ENCODE data around the gene CYP2A6. TPM values are rescaled to one million over a fixed set of nuclear protein-coding genes. Genes with fewer than 3 reads are reported as not detected.
"Not testable (repeated sequence)": the region's sequence is repeated elsewhere in the genome, so short reads cannot be mapped to it uniquely, and the experiment has no call there.

CYP2A6 gene
- total and polyA plus RNA-seq, 2 donors: 1.5 TPM; not detected in 1

- WGBS: 87% methylated on average over 7 of the region's 7 CpGs
- Histone ChIP-seq H3K4me1 (ENCODE audit: insufficient read depth) (no peaks in the 10 kb centered on the region), H3K27ac (ENCODE audit: low read depth) (no peak overlapping the region), H3K36me3 (ENCODE audit: insufficient read depth) (no peaks in the 10 kb centered on the region), H3K4me3 (ENCODE audit: low read depth, low read length) (no peak overlapping the region)
- DNase-seq (ENCODE audit: extremely low spot score): no peak
These were observed 17.5 kb upstream of the CYP2A6 start for GRCh38 chr19:40867701-40868100.

- H3K4me1 ChIP-seq (ENCODE audit: insufficient read depth); H3K4me3 ChIP-seq (ENCODE audit: low read depth, low read length); H3K36me3 ChIP-seq (ENCODE audit: insufficient read depth); H3K27ac ChIP-seq (ENCODE audit: low read depth); DNase-seq (ENCODE audit: extremely low spot score): not testable (repeated sequence)
- WGBS: 40% methylated on average over 9 of the region's 9 CpGs
These were observed 14.7 kb upstream of the CYP2A6 start for GRCh38 chr19:40864739-40865496.

GRCh38 chr19:40862785-40863184, 12.5 kb upstream of the CYP2A6 start:
- H3K4me3 ChIP-seq (ENCODE audit: low read depth, low read length): no peak overlapping the region
- H3K36me3 ChIP-seq (ENCODE audit: insufficient read depth): no peaks in the 10 kb centered on the region
- H3K4me1 ChIP-seq (ENCODE audit: insufficient read depth): no peaks in the 10 kb centered on the region
- DNase-seq (ENCODE audit: extremely low spot score): no peak
- WGBS: 66% methylated on average over 4 of the region's 4 CpGs
- no peak overlapping the region for H3K27ac ChIP-seq (ENCODE audit: low read depth)

GRCh38 chr19:40862333-40862732, 12.1 kb upstream of the CYP2A6 start:
- Histone ChIP-seq H3K27ac (ENCODE audit: low read depth) (no peak overlapping the region), H3K4me1 (ENCODE audit: insufficient read depth) (no peaks in the 10 kb centered on the region)
- WGBS: 96% methylated on average over 3 of the region's 3 CpGs

GRCh38 chr19:40858109-40858508, 7.9 kb upstream of the CYP2A6 start:
- Histone ChIP-seq H3K36me3 (ENCODE audit: insufficient read depth) (no peaks in the 10 kb centered on the region), H3K4me1 (ENCODE audit: insufficient read depth) (no peaks in the 10 kb centered on the region), H3K27ac (ENCODE audit: low read depth) (no peak overlapping the region), H3K4me3 (ENCODE audit: low read depth, low read length) (no peak overlapping the region)
- 86% methylated on average over 5 of the region's 5 CpGs for WGBS
- no peak for DNase-seq (ENCODE audit: extremely low spot score)

More at GRCh38 chr19:40862333-40862732, 12.1 kb upstream of the CYP2A6 start:
- Histone ChIP-seq H3K4me3 (ENCODE audit: low read depth, low read length) (no peak overlapping the region), H3K36me3 (ENCODE audit: insufficient read depth) (no peaks in the 10 kb centered on the region)
- no peak for DNase-seq (ENCODE audit: extremely low spot score)

GRCh38 chr19:40852467-40853152, 2.4 kb upstream of the CYP2A6 start:
- H3K36me3 ChIP-seq (ENCODE audit: insufficient read depth); DNase-seq (ENCODE audit: extremely low spot score); H3K4me3 ChIP-seq (ENCODE audit: low read depth, low read length); H3K4me1 ChIP-seq (ENCODE audit: insufficient read depth); H3K27ac ChIP-seq (ENCODE audit: low read depth): not testable (repeated sequence)
- 65% methylated on average over 2 of the region's 3 CpGs for WGBS

GRCh38 chr19:40846722-40847121, 3.5 kb downstream of the CYP2A6 start:
- not testable (repeated sequence) for H3K36me3 ChIP-seq (ENCODE audit: insufficient read depth); H3K27ac ChIP-seq (ENCODE audit: low read depth); H3K4me1 ChIP-seq (ENCODE audit: insufficient read depth); DNase-seq (ENCODE audit: extremely low spot score); H3K4me3 ChIP-seq (ENCODE audit: low read depth, low read length)
- WGBS: 86% methylated on average over 8 of the region's 8 CpGs

GRCh38 chr19:40843653-40844052, 6.6 kb downstream of the CYP2A6 start:
- WGBS: 10% methylated on average over 16 of the region's 19 CpGs
- not testable (repeated sequence) for H3K36me3 ChIP-seq (ENCODE audit: insufficient read depth); DNase-seq (ENCODE audit: extremely low spot score); H3K4me1 ChIP-seq (ENCODE audit: insufficient read depth); H3K4me3 ChIP-seq (ENCODE audit: low read depth, low read length); H3K27ac ChIP-seq (ENCODE audit: low read depth)

GRCh38 chr19:40842997-40843652, 7.1 kb downstream of the CYP2A6 start:
- H3K36me3 ChIP-seq (ENCODE audit: insufficient read depth); H3K4me3 ChIP-seq (ENCODE audit: low read depth, low read length); DNase-seq (ENCODE audit: extremely low spot score); H3K4me1 ChIP-seq (ENCODE audit: insufficient read depth); H3K27ac ChIP-seq (ENCODE audit: low read depth): not testable (repeated sequence)
- 53% methylated on average over 9 of the region's 12 CpGs for WGBS

GRCh38 chr19:40842012-40842411, 8.2 kb downstream of the CYP2A6 start:
- not testable (repeated sequence) for H3K36me3 ChIP-seq (ENCODE audit: insufficient read depth); H3K27ac ChIP-seq (ENCODE audit: low read depth); H3K4me1 ChIP-seq (ENCODE audit: insufficient read depth); DNase-seq (ENCODE audit: extremely low spot score); H3K4me3 ChIP-seq (ENCODE audit: low read depth, low read length)
- 92% methylated on average over 3 of the region's 3 CpGs for WGBS

- H3K4me1 ChIP-seq (ENCODE audit: insufficient read depth); H3K27ac ChIP-seq (ENCODE audit: low read depth); H3K36me3 ChIP-seq (ENCODE audit: insufficient read depth); H3K4me3 ChIP-seq (ENCODE audit: low read depth, low read length); DNase-seq (ENCODE audit: extremely low spot score): not testable (repeated sequence)
- 76% methylated on average over 1 of the region's 1 CpG for WGBS
These were observed 11.8 kb downstream of the CYP2A6 start for GRCh38 chr19:40838477-40838876.

GRCh38 chr19:40836754-40837429, 13.4 kb downstream of the CYP2A6 start:
- Histone ChIP-seq H3K27ac (ENCODE audit: low read depth) (no peak overlapping the region), H3K36me3 (ENCODE audit: insufficient read depth) (no peaks in the 10 kb centered on the region), H3K4me3 (ENCODE audit: low read depth, low read length) (no peak overlapping the region), H3K4me1 (ENCODE audit: insufficient read depth) (no peaks in the 10 kb centered on the region)
- DNase-seq (ENCODE audit: extremely low spot score): no peak
- WGBS: 88% methylated on average over 6 of the region's 6 CpGs

- not testable (repeated sequence) for H3K27ac ChIP-seq (ENCODE audit: low read depth); DNase-seq (ENCODE audit: extremely low spot score); H3K4me3 ChIP-seq (ENCODE audit: low read depth, low read length); H3K36me3 ChIP-seq (ENCODE audit: insufficient read depth); H3K4me1 ChIP-seq (ENCODE audit: insufficient read depth)
- WGBS: 32% methylated on average over 7 of the region's 7 CpGs
These were observed 16.3 kb downstream of the CYP2A6 start for GRCh38 chr19:40833728-40834533.

Measured in urinary bladder (tissue), 4 donors.